Measurements from ENCODE around the gene WDR82. TPM values are rescaled to one million over a fixed set of nuclear protein-coding genes. Genes with fewer than 3 reads are reported as not detected.

WDR82 gene
- total RNA-seq, 1 experiment from 2014 or later = 31.1 TPM

Other genes with a start within 250 kb of the WDR82 start
- gene DUSP7, start 222.1 kb downstream of the WDR82 start, total RNA-seq (2014; rRNA removed; shearing (Covaris generic)) = 14.2 TPM in 2 replicates
- 6.0 and 8.6 TPM in 2 replicates for gene POC1A, start 124.2 kb downstream of the WDR82 start, total RNA-seq (2014; rRNA removed; shearing (Covaris generic))
- gene ALAS1, start 80.5 kb downstream of the WDR82 start, total RNA-seq (2014; rRNA removed; shearing (Covaris generic)) = 35.5 and 50.2 TPM in 2 replicates
- not detected in 2 replicates for gene TLR9, start 53.0 kb downstream of the WDR82 start, total RNA-seq (2014; rRNA removed; shearing (Covaris generic))
- 103 and 109 TPM in 2 replicates for gene TWF2, start 39.5 kb downstream of the WDR82 start, total RNA-seq (2014; rRNA removed; shearing (Covaris generic))
- gene PPM1M, start 32.9 kb downstream of the WDR82 start, total RNA-seq (2014; rRNA removed; shearing (Covaris generic)) = 2.3 and 6.6 TPM in 2 replicates
- 5.3 and 5.7 TPM in 2 replicates for gene GLYCTK, start 9.2 kb upstream of the WDR82 start, total RNA-seq (2014; rRNA removed; shearing (Covaris generic))
- gene DNAH1, start 37.7 kb upstream of the WDR82 start, total RNA-seq (2014; rRNA removed; shearing (Covaris generic)) = 0.74 and 1.8 TPM in 2 replicates
- gene BAP1, start 131.4 kb upstream of the WDR82 start, total RNA-seq (2014; rRNA removed; shearing (Covaris generic)) = 38.2 and 47.8 TPM in 2 replicates
- gene PHF7, start 132.0 kb upstream of the WDR82 start, total RNA-seq (2014; rRNA removed; shearing (Covaris generic)) = 8.6 and 12.4 TPM in 2 replicates
- gene SEMA3G, start 166.5 kb upstream of the WDR82 start, total RNA-seq (2014; rRNA removed; shearing (Covaris generic)) = 0.34 TPM in 1 of 2 replicates, not detected in the other
- gene TNNC1, start 175.4 kb upstream of the WDR82 start, total RNA-seq (2014; rRNA removed; shearing (Covaris generic)) = not detected in 2 replicates
- gene NISCH, start 177.0 kb upstream of the WDR82 start, total RNA-seq (2014; rRNA removed; shearing (Covaris generic)) = 18.7 and 19.0 TPM in 2 replicates
- not detected in 2 replicates for gene STAB1, start 216.7 kb upstream of the WDR82 start, total RNA-seq (2014; rRNA removed; shearing (Covaris generic))

Measured in Daoy (cell line).